Endometrial microvascular endothelial cells (primary cell): Measurements from ENCODE around the gene SLC47A2. TPM values are rescaled to one million over a fixed set of nuclear protein-coding genes. Genes with fewer than 3 reads are reported as not detected.

Source experiments
- total RNA-seq: library from RNA; depleted of rRNA; stranded (reverse); fragments of >200 nt; gene quantifications from one replicate; pipeline ENCODE4 v1.2.3, GENCODE V29; 2015; ENCODE audit errors: inconsistent ontology term

The SLC47A2 gene
- total RNA-seq, 1 donor from 2014 or later, result not detected

Other genes starting within 250 kb of the SLC47A2 start
- gene SLC47A1, start 182.7 kb downstream of the SLC47A2 start, total RNA-seq, result 1.7 TPM
- 75.4 TPM for gene ALDH3A2, start 67.8 kb downstream of the SLC47A2 start, total RNA-seq
- 1.8 TPM for gene ALDH3A1, start 31.7 kb upstream of the SLC47A2 start, total RNA-seq
- gene ULK2, start 151.4 kb upstream of the SLC47A2 start, total RNA-seq, result 9.1 TPM